WTC11 (cell line): ENCODE results near the gene PXT1. TPM values are rescaled to one million over a fixed set of nuclear protein-coding genes. Genes with fewer than 3 reads are reported as not detected.

ENCODE experiments used
- ATAC-seq: fragments of 200-7000 bp; cut with Tn5 transposase; 2 replicates; pipeline ENCODE4 v1.10.0; 2021; ENCODE audit warnings: mild to moderate bottlenecking, moderate library complexity
- CTCF ChIA-PET: fragments of 300-600 bp; sonication (Branson Sonifier 250); formaldehyde crosslinking; loops from one replicate; lab custom pipeline; 2021; ENCODE audit warnings: antibody characterized with exemption; lab: Charles Lee
- POLR2A ChIA-PET: fragments of 350-600 bp; sonication (Branson Sonifier 250); formaldehyde crosslinking; loops from one replicate; lab custom pipeline; 2021; ENCODE audit warnings: antibody characterized with exemption; lab: Charles Lee
- DNase-seq: peaks from one replicate; pipeline ENCODE4 v3.0.0; 2021; ENCODE audit warnings: low spot score
- H3K27ac Mint-ChIP-seq: 2 replicates; pipeline ENCODE4 v1.8.0; 2021; ENCODE audit warnings: mixed read lengths
- H3K27me3 Mint-ChIP-seq: 2 replicates; pipeline ENCODE4 v1.8.0; 2021; ENCODE audit warnings: low read depth, mild to moderate bottlenecking, moderate library complexity, mixed read lengths
- H3K36me3 Mint-ChIP-seq: 2 replicates; pipeline ENCODE4 v1.8.0; 2021; ENCODE audit warnings: mixed read lengths
- H3K4me1 Mint-ChIP-seq: 2 replicates; pipeline ENCODE4 v1.8.0; 2022; ENCODE audit warnings: mixed read lengths
- H3K4me3 Mint-ChIP-seq: 2 replicates; pipeline ENCODE4 v1.8.0; 2021; ENCODE audit warnings: mild to moderate bottlenecking, moderate library complexity, mixed read lengths
- H3K9me3 Mint-ChIP-seq: 2 replicates; pipeline ENCODE4 v1.8.0; 2021; ENCODE audit warnings: mixed read lengths
- ATF1 ChIP-seq: sonication (generic); formaldehyde crosslinking; IDR thresholded peaks from 2 replicates; pipeline ENCODE4 v1.8.1; 2023; ENCODE audit warnings: mild to moderate bottlenecking, moderate library complexity, missing genetic modification reagents
- CDX4 ChIP-seq: fragments of 250-450 bp; sonication (Bioruptor Pico); IDR thresholded peaks from 2 replicates; pipeline ENCODE4 v1.9.0; 2021; ENCODE audit warnings: moderate library complexity, mild to moderate bottlenecking, inconsistent platforms, borderline replicate concordance
- CREM ChIP-seq: sonication (generic); formaldehyde crosslinking; IDR thresholded peaks from 2 replicates; pipeline ENCODE4 v1.8.1; 2022; ENCODE audit warnings: mild to moderate bottlenecking, missing genetic modification reagents, moderate library complexity
- E2F4 ChIP-seq: sonication (generic); formaldehyde crosslinking; IDR thresholded peaks from 2 replicates; pipeline ENCODE4 v1.8.1; 2022; ENCODE audit warnings: low read depth, mild to moderate bottlenecking, moderate library complexity, missing genetic modification reagents, borderline replicate concordance
- ELF4 ChIP-seq: sonication (generic); formaldehyde crosslinking; IDR thresholded peaks from 2 replicates; pipeline ENCODE4 v1.8.1; 2022; ENCODE audit warnings: low read depth, mild to moderate bottlenecking, moderate library complexity, missing genetic modification reagents
- FOXK1 ChIP-seq: sonication (generic); formaldehyde crosslinking; IDR thresholded peaks from 2 replicates; pipeline ENCODE4 v1.8.0; 2022; ENCODE audit warnings: mild to moderate bottlenecking, moderate library complexity, missing genetic modification reagents
- FOXP4 ChIP-seq: sonication (generic); formaldehyde crosslinking; IDR thresholded peaks from 2 replicates; pipeline ENCODE4 v1.8.0; 2022; ENCODE audit warnings: mild to moderate bottlenecking, missing genetic modification reagents
- HMGXB4 ChIP-seq: sonication (generic); formaldehyde crosslinking; IDR thresholded peaks from 2 replicates; pipeline ENCODE4 v1.8.1; 2023; ENCODE audit warnings: mild to moderate bottlenecking, moderate library complexity, missing genetic modification reagents
- JAZF1 ChIP-seq: fragments of 250-450 bp; sonication (Bioruptor Pico); IDR thresholded peaks from 2 replicates; pipeline ENCODE4 v1.9.0; 2021; ENCODE audit warnings: moderate library complexity, mild to moderate bottlenecking, inconsistent platforms
- MAX ChIP-seq: sonication (generic); formaldehyde crosslinking; IDR thresholded peaks from 2 replicates; pipeline ENCODE4 v1.8.0; 2022; ENCODE audit warnings: mild to moderate bottlenecking, missing genetic modification reagents
- ZBTB21 ChIP-seq: sonication (generic); formaldehyde crosslinking; IDR thresholded peaks from 2 replicates; pipeline ENCODE4 v1.8.1; 2023; ENCODE audit warnings: mild to moderate bottlenecking, missing genetic modification reagents, borderline replicate concordance
- total RNA-seq: library from RNA; stranded (reverse); gene quantifications from 3 replicates; pipeline ENCODE4 v1.2.3, GENCODE V29; 2021
- TF ChIP-seq, protein P1 (sequence below): fragments of 250-450 bp; sonication (Bioruptor Pico); conservative IDR thresholded peaks from 2 replicates; pipeline ENCODE4 v1.9.0; 2021; ENCODE audit warnings: mild to moderate bottlenecking
- TF ChIP-seq, protein P2 (sequence below): sonication (generic); formaldehyde crosslinking; IDR thresholded peaks from 2 replicates; pipeline ENCODE4 v1.8.1; 2023; ENCODE audit warnings: mild to moderate bottlenecking, missing genetic modification reagents, moderate library complexity

The PXT1 gene
- total RNA-seq, 1 experiment from 2014 or later: 0.15 TPM

- Mint-ChIP-seq H3K4me3 (no peak overlapping the region), H3K27me3 (peaks cover 3% of the 10 kb centered on the region; the same call in 1 of the 2 replicates), H3K27ac (no peak overlapping the region), H3K9me3 (peaks cover 14% of the 10 kb centered on the region), H3K36me3 (no peaks in the 10 kb centered on the region; the same call in 1 of the 2 replicates), H3K4me1 (peaks cover 12% of the 10 kb centered on the region)
- TF ChIP-seq MAX (no peak), FOXK1 (CRISPR knock-in tag) (no peak), ATF1 (CRISPR knock-in tag) (no peak), FOXP4 (CRISPR knock-in tag) (no peak), E2F4 (CRISPR knock-in tag) (no peak), HMGXB4 (CRISPR knock-in tag) (no peak), ELF4 (CRISPR knock-in tag) (no peak), JAZF1 (CRISPR knock-in tag) (no peak)
- TF ChIP-seq, protein P1, sequence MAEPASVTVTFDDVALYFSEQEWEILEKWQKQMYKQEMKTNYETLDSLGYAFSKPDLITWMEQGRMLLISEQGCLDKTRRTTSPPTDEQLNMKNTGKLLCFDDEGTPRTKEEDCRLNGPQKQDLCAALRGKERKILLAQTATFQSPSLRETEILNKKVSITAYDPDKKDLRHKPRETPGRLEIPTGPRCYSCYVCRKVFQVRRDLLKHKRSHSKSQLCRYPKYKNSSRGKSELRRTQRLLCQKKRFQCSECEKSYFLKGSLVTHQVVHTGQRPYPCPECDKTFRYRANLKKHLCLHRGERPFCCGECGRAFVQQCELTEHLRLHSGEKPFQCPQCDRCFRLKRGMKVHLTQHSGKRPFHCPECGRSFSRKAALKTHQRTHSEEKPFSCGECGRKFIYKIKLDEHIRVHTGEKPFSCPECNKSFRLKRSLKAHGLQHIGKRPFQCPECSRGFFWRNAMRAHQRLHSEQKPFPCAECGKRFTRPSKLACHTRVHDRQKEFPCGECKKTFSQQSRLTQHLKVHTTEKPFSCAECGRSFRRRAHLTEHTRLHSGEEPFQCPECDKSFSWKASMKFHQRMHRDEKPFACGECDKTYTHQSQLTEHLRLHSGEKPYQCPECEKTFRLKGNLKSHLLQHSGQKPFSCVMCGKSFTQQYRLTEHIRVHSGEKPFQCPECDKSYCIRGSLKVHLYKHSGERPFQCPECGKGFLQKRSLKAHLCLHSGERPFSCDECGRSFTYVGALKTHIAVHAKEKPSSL: no peak
- POLR2A ChIA-PET: no interaction called here
- ATAC-seq (no peak), DNase-seq (no peak)
- CTCF ChIA-PET: interaction anchor here (1.0 kb wide), 1 partner anchor 8 kb away, joined by 4 read pairs; no protein-coding TSS in a partner anchor
Measured at GRCh38 chr6:36349240-36349639, 93.4 kb downstream of the PXT1 start.

- peaks cover 12% of the 10 kb centered on the region for H3K4me1 Mint-ChIP-seq
- no peak overlapping the region; the same call in 1 of the 2 replicates for H3K27ac Mint-ChIP-seq
- POLR2A ChIA-PET: no interaction called here
- H3K36me3 Mint-ChIP-seq: no peaks in the 10 kb centered on the region
- H3K27me3 Mint-ChIP-seq: peaks cover under 1% of the 10 kb centered on the region; the same call in 1 of the 2 replicates
- DNase-seq (no peak), ATAC-seq (no peak)
- TF ChIP-seq, protein P2, sequence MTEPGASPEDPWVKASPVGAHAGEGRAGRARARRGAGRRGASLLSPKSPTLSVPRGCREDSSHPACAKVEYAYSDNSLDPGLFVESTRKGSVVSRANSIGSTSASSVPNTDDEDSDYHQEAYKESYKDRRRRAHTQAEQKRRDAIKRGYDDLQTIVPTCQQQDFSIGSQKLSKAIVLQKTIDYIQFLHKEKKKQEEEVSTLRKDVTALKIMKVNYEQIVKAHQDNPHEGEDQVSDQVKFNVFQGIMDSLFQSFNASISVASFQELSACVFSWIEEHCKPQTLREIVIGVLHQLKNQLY (CRISPR knock-in tag): no peak
- no peak for TF ChIP-seq CREM
- TF ChIP-seq CDX4 (CRISPR knock-in tag): no peak
- TF ChIP-seq ZBTB21 (CRISPR knock-in tag): no peak
- peaks cover 3% of the 10 kb centered on the region for H3K9me3 Mint-ChIP-seq
- CTCF ChIA-PET: interaction anchor here (1.6 kb wide), 1 partner anchor 45 kb away, joined by 5 read pairs; no protein-coding TSS in a partner anchor
- no peak overlapping the region for H3K4me3 Mint-ChIP-seq
Measured at GRCh38 chr6:36347621-36348020, 95.0 kb downstream of the PXT1 start.
